Right atrium auricular region (tissue), 2 donors: Measurements from ENCODE around the gene LGALS4. TPM values are rescaled to one million over a fixed set of nuclear protein-coding genes. Genes with fewer than 3 reads are reported as not detected.
"Not testable (repeated sequence)": the region's sequence is repeated elsewhere in the genome, so short reads cannot be mapped to it uniquely, and the experiment has no call there.

Experiments used
- DNase-seq: peaks from one replicate; pipeline ENCODE4 v3.0.0-alpha.2; 2019; ENCODE audit warnings: low spot score
- H3K27ac ChIP-seq, 2 donors: fragments of 200-600 bp; sonication (generic); 1 replicate in 1 of 2; 2 replicates in 1 of 2; pipeline ENCODE4 v1.5.1; 2016 to 2019
- H3K27me3 ChIP-seq, 2 donors: fragments of 200-600 bp; sonication (generic); one replicate each; pipeline versions ENCODE4 v1.5.1 to v1.6.0; 2017 to 2019
- H3K36me3 ChIP-seq: fragments of 200-600 bp; sonication (generic); one replicate; pipeline ENCODE4 v1.5.1; 2016
- H3K4me1 ChIP-seq, 2 donors: fragments of 200-600 bp; sonication (generic); one replicate each; pipeline versions ENCODE4 v1.5.1 to v1.6.0; 2017 to 2019
- H3K4me3 ChIP-seq, 2 donors: fragments of 200-600 bp; sonication (generic); 1 replicate in 1 of 2; 2 replicates in 1 of 2; pipeline ENCODE4 v1.5.1; 2017 to 2019; ENCODE audit warnings: mild to moderate bottlenecking in 1 of 2, moderate library complexity in 1 of 2
- H3K9me3 ChIP-seq, 2 donors: fragments of 200-600 bp; sonication (generic); one replicate each; pipeline ENCODE4 v1.5.1; 2019
- total RNA-seq, 2 donors: library from RNA; depleted of rRNA; stranded (reverse); fragments of >200 nt; gene quantifications; one replicate each; pipeline ENCODE4 v1.1.0, GENCODE V29; 2016
- TF ChIP-seq, protein P1 (sequence below), 2 donors: fragments of 200-600 bp; sonication (generic); IDR thresholded peaks; one replicate each; pipeline ENCODE4 v1.5.1; 2019; ENCODE audit warnings: antibody characterized with exemption in 2 of 2

Gene LGALS4
- total RNA-seq, 2 donors from 2014 or later: 0.67 TPM; not detected in 1

DNA sequence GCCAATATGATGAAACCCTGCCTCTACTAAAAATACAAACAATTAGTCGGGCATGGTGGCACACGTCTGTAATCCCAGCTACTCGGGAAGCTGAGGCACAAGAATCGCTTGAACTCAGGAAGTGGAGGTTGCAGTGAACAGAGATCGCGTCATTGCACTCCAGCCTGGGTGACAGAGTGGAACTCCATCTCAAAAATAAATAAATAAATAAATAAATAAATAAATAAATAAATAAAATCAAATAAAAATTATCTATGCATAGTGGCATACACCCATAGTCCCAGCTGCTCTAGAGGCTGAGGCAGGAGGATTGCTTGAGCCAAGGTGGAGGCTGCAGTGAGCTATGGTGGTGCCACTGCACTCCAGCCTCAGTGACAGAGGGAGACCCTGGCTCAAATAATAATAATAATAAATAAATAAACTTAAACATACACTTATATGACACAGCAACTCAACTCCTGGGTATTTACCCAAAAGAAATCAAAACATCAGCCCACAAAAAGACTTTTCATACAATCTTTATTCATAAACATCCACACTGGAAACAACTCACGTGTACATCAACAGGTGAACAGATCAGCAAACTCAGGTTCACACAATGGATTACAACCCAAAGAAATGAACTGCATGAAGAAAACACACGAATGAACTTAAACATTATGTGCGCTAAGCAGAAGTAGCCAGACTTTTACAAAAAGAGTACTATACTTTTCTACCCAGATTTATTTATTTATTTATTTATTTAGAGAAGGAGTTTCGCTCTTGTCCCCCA is 46.3 kb downstream of the LGALS4 start:
- TF ChIP-seq, protein P1, sequence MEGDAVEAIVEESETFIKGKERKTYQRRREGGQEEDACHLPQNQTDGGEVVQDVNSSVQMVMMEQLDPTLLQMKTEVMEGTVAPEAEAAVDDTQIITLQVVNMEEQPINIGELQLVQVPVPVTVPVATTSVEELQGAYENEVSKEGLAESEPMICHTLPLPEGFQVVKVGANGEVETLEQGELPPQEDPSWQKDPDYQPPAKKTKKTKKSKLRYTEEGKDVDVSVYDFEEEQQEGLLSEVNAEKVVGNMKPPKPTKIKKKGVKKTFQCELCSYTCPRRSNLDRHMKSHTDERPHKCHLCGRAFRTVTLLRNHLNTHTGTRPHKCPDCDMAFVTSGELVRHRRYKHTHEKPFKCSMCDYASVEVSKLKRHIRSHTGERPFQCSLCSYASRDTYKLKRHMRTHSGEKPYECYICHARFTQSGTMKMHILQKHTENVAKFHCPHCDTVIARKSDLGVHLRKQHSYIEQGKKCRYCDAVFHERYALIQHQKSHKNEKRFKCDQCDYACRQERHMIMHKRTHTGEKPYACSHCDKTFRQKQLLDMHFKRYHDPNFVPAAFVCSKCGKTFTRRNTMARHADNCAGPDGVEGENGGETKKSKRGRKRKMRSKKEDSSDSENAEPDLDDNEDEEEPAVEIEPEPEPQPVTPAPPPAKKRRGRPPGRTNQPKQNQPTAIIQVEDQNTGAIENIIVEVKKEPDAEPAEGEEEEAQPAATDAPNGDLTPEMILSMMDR (IDR thresholded peaks at IDR 0.05): no peak
- Histone ChIP-seq H3K27ac (no peak overlapping the region), H3K9me3 (no peaks in the 10 kb centered on the region), H3K27me3 (no peaks in the 10 kb centered on the region), H3K36me3 (no peaks in the 10 kb centered on the region), H3K4me1 (peaks cover 0 to 7% of the 10 kb centered on the region in 2 donors), H3K4me3 (no peak overlapping the region)
- DNase-seq: no peak

DNA sequence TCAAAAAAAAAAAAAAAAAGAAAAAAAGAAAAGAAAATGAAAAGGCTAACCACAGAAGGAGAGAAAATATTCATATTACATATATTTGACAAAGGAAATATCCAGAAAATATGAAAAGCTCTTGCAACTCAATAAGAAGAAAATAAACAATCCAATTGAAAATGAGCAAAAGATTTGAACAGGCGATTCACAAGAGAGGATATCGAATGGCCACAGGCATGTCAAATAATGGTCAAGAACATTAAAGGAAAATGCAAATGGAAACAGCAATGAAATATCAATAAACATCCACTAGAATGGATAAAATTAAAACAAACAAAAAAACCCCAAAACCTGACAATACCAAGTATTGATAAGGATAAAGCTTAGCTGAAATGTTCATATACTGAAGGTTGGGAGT is 47.5 kb downstream of the LGALS4 start:
- no peak overlapping the region for H3K27ac ChIP-seq
- no peak overlapping the region for H3K4me3 ChIP-seq
- no peaks in the 10 kb centered on the region for H3K36me3 ChIP-seq
- no peaks in the 10 kb centered on the region for H3K27me3 ChIP-seq
- H3K4me1 ChIP-seq: peaks cover 0 to 6% of the 10 kb centered on the region in 2 donors
- no peak for DNase-seq
- TF ChIP-seq, protein P1 (IDR thresholded peaks at IDR 0.05): no peak
- no peaks in the 10 kb centered on the region for H3K9me3 ChIP-seq

DNA sequence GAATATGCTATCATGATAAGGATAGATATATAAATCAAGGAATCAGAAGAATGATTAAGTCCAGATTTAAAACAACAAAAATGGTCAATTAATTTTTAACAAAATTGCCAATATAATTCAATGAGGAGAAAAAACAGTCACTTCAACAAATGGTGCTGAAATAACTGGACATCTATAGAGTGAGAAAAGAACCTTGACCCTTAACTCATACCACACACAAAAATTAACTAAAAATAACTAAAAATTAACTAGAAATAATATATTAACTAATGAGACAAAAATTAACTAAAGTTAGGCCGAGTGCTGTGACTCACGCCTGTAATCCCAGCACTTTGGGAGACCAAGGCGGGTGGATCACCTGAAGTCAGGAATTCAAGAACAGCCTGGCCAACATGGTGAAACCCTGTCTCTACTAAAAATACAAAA is 48.9 kb downstream of the LGALS4 start:
- Histone ChIP-seq H3K27me3 (no peaks in the 10 kb centered on the region), H3K4me1 (no peaks in the 10 kb centered on the region), H3K4me3 (no peak overlapping the region), H3K27ac (no peak overlapping the region), H3K9me3 (no peaks in the 10 kb centered on the region), H3K36me3 (no peaks in the 10 kb centered on the region)
- no peak for DNase-seq
- TF ChIP-seq, protein P1 (IDR thresholded peaks at IDR 0.05): no peak

DNA sequence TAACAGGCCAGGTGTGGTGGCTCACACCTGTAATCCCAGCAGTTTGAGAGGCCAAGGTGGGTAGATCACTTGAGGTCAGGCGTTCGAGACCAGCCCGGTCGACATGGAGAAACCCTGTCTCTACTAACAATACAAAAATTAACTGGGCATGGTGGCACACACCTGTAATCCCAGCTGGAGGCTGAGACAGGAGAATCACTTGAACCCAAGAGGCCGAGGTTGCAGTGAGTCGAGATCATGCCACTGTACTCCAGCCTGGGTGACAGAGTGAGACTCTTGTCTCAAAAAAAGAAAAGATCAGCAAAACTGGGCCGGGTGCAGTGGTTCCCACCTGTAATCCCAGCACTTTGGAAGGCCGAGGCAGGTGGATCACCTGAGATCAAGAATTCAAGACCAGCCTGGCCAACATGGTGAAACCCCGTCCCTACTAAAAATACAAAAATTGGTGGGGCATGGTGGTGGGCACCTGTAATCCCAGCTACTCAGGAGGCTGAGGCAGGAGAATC is 50.8 kb downstream of the LGALS4 start:
- H3K36me3 ChIP-seq, H3K4me1 ChIP-seq, H3K27ac ChIP-seq, H3K9me3 ChIP-seq, H3K4me3 ChIP-seq, H3K27me3 ChIP-seq, DNase-seq: not testable (repeated sequence)

DNA sequence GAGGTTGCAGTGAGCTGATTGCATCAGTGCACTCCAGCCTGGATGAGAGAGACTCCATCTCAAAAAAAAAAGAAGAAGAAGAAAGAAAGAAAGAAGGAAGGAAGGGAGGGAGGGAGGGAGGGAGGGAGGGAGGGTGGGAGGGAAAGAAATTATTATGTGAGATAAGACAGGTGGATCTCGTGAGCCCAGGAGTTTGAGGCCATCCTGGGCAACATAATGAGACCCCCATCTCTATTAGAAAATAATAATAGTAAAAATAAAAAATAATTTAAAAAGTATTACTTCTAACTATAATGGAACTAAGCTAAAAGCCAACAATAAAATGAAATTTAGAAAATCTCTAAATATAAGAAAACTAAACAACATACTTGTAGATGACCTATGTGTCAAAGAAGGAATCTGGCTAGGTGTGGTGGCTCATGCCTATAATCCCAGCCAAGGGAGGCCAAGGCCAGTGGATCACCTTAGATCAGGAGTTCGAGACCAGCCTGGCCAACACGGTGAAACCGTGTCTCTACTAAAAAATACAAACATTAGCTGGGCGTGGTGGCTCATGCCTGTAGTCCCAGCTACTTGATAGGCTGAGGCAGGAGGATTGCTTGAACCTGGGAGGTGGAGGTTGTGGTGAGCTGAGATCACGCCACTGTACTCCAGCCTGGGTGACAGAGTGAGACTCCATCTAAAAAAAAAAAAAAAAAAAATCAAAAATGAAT is 51.8 kb downstream of the LGALS4 start:
- H3K27me3 ChIP-seq, H3K36me3 ChIP-seq, DNase-seq, H3K4me3 ChIP-seq, H3K4me1 ChIP-seq, H3K9me3 ChIP-seq, H3K27ac ChIP-seq: not testable (repeated sequence)

DNA sequence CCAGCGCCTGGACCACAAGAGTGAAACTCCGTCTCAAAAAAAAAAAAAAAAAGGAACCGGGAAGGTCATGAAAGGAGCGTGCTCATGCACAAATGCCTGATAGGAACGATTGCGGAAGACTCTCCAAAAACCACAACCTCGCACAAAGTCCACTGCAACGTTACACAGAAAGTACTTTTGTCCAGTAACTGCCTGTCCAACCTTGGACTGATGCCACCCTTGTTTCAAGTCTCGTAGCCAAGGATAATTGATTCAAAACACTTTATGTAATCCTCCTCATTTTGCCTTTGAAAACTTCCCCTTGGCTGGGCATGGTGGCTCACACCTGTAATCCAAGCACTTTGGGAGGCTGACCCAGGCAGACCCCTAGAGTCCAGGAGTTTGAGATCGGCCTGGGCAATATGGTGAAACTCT is 53.1 kb downstream of the LGALS4 start:
- Histone ChIP-seq H3K4me1 (no peaks in the 10 kb centered on the region), H3K9me3 (no peaks in the 10 kb centered on the region), H3K27me3 (no peaks in the 10 kb centered on the region), H3K36me3 (no peaks in the 10 kb centered on the region), H3K4me3 (no peak overlapping the region), H3K27ac (no peak overlapping the region)
- no peak for DNase-seq
- TF ChIP-seq, protein P1 (IDR thresholded peaks at IDR 0.05): no peak

DNA sequence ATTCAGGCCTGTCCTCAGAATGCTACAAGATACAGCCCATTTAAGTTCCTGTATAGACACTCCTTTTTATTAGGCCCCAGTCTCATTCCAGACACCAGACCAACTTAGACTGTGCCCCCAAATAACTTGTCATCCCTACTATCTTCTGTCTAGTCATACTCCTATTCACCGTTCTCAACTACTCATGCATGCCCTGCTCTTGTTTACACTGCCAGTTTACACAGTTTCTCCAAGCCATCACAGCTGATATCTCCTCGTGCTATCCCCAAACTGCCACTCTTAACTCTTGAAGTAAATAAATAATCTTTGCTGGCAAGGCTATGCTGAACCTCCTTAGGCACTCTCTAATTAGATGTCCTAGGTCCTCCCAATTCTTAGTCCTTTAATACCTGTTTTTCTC is 58.5 kb downstream of the LGALS4 start:
- not testable (repeated sequence) for DNase-seq, H3K4me1 ChIP-seq

DNA sequence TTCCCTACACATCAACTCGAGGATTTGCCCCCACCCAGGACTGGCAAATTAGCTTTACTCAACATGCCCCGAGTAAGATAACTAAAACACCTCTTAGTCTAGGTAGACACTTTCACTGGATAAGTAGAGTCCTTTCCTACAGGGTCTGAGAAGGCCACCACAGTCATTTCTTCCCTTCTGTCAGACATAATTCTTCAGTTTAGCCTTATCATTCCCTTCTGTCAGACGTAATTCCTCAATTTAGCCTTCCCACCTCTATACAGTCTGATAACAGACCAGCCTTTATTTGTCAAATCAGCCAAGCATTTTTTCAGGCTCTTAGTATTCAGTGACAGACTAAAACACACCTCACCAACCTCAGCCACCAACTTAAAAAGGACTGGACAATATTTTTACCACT is 59.0 kb downstream of the LGALS4 start:
- not testable (repeated sequence) for H3K4me1 ChIP-seq, H3K27ac ChIP-seq, H3K4me3 ChIP-seq, H3K36me3 ChIP-seq, H3K9me3 ChIP-seq, DNase-seq, H3K27me3 ChIP-seq

More for the DNA sequence above, 58.5 kb downstream of the LGALS4 start:
- not testable (repeated sequence) for H3K27ac ChIP-seq, H3K4me3 ChIP-seq, H3K36me3 ChIP-seq, H3K27me3 ChIP-seq, H3K9me3 ChIP-seq
